Measurements from ENCODE around the gene AGBL4.
"Not testable (repeated sequence)": the region's sequence is repeated elsewhere in the genome, so short reads cannot be mapped to it uniquely, and the experiment has no call there.

The AGBL4 gene

DNA sequence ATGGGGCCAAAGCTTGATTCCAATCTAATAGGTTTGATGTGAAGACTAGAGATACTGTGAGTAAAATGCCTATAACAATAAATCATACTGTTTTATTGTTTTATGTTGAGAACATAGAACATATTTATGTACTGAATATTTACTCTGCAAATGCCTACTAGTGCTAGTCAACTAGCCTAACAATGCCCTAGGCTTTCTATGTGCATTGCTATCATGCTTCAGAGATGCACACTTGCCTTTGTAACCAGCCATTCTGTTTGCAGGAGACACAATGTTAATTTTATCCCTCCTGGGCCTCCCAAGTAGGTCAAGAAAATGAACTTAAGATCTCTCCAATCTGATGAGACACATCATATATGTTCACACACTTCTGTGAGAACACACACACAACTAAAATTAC, 716.3 kb downstream of the AGBL4 start:
- DNase-seq (ENCODE audit: low read depth, low spot score) = no peak

DNA sequence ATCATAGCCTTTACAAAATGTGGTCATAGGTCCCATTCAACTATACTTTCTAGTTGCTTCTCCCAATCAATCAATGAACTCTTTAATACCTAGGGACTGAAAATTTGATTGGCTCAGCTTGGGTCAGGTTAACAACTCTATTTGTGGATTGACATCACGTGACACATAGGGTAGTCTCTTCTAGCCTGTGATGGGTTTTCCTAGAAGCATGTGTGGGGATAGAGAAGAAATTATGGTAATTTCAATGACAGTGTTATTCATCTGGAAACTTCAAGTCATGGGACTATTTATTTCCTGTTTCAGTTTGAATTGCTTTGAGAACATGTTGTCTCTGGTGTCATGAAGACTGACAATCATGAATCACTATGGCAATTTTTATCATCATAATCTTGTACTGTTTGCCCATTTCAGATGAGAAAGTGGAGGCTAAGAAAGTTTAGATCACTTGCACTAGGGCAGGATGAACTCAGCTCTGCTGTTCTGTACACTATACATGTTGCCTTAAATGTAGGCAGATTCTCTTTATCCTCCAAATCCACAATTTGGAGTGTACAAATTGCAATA, 717.2 kb downstream of the AGBL4 start:
- DNase-seq (ENCODE audit: low read depth, low spot score) = no peak

DNA sequence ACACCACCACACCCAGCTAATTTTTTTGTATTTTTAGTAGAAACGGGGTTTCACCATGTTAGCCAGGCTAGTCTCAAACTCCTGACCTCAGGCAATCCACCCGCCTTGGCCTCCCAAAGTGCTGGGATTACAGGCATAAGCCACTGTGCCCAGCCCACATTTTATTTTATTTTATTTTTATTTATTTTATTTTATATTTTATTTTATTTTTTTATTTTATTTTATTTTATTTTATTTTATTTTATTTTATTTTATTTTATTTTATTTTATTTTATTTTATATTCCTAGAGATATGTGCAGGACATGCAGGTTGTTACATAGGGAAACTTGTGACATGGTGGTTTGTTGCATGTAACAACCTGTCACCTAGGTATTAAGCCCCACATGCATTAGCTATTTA, 721.4 kb downstream of the AGBL4 start:
- DNase-seq (ENCODE audit: low read depth, low spot score) = not testable (repeated sequence)

DNA sequence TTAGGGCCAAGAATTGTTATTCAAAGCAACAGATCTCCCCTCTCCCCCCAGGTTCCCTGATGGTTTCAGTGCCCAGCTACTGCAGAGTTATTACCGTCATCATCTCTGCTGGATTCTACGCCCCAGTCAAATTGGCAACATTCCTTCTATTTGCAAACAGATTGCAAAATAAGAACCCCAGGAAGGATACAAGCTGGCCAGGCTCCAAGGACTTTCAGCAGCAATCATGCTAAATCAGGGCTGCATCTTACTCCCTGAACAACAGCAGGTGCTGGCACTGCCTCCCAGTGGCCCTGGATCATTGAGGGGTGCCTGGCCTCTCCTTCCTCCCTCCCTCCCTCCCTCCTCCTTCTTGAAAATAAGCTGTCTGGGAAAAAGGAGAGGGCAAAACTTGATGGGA, 725.5 kb downstream of the AGBL4 start:
- DNase-seq (ENCODE audit: low read depth, low spot score) = no peak

DNA sequence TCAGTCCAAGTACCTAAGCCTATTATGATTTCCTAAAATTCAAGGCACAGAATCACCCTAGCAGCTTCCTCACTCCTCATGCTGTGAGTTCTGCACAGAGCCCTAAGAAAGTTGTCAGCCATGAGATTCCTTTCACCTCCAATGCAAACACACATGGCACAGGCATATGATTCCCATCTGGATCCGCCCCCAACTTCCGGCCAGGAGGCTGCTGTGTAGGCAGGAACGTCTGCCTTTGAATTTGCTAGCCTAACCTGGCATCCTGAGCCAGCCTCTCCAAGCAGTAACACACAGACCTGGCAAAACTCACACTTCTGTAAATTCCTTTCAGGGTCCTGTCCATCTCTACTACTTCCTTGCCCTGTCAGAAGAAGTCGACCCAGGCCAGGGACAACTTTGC, 726.0 kb downstream of the AGBL4 start:
- DNase-seq (ENCODE audit: low read depth, low spot score) = no peak

DNA sequence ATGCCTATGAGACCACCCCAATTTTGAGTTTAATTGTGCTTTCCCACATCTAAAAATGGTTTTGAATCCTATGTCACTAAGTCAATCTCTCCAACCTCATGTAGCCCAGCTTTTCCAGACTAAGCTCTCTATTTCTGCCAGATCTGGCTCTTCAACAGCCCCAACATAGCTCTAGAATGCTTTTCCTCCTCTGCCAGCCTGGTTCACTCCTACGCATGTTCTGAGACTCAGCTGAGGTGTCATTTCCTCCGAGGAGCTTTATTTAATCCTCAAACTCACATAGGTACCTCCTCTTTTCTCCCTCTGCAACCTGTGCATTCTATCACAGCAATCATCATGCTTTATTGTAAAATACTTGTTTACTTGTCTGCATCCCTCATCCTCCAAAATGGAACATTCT, 729.2 kb downstream of the AGBL4 start:
- DNase-seq (ENCODE audit: low read depth, low spot score) = no peak

DNA sequence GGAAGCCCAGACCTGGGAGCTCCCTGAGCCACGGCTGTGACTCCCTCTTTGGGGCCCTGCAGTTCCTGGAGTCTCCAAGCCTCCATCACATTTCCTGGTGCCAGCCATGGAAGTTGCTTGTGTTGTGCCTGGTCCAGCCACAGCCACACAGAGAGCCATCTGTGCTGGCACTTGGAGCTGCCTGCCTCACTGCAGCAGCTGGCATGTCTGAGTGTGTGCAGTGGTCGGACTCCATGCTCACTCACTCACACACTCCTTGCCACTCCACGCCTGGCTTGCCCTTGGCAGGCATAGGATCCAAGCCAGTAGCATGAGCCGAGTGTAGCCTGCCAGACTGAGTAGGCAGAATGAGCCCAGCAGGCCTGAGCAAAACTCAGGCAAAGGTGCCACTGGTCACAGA, 730.7 kb downstream of the AGBL4 start:
- no peak for DNase-seq (ENCODE audit: low read depth, low spot score)

DNA sequence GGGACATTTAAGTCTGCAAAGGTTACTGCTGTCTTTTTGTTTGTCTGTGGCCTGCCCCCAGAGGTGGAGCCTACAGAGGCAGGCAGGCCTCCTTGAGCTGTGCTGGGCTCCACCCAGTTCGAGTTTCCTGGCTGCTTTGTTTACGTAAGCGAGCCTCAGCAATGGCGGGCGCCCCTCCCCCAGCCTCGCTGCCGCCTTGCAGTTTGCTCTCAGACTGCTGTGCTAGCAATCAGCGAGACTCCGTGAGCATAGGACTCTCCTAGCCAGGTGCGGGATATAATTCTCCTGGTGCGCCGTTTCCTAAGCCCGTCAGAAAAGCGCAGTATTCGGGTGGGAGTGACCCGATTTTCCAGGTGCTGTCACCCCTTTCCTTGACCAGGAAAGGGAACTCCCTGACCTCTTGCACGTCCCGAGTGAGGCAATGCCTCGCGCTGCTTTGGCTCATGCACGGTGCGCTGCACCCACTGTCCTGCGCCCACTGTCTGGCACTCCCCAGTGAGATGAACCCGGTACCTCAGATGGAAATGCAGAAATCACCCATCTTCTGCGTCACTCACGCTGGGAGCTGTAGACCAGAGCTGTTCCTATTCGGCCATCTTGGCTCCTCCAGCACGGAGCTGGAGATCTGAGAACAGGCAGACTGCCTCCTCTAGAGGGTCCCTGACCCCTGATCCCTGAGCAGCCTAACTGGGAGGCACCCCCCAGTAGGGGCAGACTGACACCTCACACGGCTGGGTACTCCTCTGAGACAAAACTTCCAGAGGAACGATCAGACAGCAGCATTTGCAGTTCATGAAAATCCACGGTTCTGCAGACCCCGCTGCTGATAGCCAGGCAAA, 766.3 kb downstream of the AGBL4 start:
- DNase-seq (ENCODE audit: low read depth, low spot score) = not testable (repeated sequence)

DNA sequence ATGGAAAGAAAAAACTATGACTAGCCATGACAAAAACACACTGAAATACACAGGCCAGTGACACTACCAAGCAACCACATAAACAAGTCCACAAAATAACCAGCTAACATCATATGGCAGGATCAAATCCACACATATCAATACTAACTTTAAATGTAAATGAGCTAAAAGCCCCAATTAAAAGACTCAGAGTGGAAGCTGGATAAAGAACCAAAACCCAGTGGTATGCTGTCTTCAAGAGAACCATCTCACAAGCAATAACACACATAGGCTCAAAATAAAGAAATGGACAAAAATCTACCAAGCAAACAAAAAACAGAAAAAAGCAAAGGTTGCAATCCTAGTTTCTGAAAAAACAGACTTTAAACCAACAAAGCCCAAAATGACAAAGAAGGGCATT, 770.8 kb downstream of the AGBL4 start:
- no peak for DNase-seq (ENCODE audit: low read depth, low spot score)

DNA sequence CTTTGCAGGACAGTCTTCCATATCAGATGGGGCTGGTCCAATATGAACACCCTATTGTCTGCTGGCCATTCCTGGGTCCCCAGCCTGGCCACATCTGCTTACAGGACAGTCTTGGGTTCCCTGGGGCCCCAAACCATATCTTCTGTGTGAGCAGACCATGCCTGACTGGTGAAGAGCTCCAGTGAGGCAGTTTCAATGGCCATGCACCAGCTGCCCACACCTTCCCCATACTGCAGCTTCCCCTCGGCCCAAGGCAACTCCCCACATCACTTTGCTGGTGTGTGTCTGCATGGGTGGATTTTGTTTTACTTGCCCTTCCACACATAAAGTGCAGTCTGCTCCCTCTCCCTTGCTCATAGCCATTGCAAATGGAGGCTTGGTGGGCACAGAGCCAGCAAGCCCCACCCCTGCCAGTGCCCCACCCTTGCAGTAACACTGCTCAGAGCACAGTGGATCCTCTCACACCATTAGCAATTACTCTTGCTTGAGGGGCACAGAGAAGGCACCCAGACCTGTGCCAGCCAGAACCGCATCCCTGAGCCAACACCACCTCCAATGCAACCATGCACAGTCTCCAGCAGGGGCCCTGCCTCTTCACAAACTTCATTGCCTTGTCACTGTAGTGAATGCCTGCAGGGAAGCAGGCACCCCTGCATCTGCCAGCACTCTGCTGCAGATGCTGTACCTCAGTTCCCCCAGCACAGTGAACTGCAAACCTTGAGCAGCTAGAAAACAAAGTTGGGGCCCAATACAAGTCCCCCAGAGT, 772.6 kb downstream of the AGBL4 start:
- DNase-seq (ENCODE audit: low read depth, low spot score) = no peak

DNA sequence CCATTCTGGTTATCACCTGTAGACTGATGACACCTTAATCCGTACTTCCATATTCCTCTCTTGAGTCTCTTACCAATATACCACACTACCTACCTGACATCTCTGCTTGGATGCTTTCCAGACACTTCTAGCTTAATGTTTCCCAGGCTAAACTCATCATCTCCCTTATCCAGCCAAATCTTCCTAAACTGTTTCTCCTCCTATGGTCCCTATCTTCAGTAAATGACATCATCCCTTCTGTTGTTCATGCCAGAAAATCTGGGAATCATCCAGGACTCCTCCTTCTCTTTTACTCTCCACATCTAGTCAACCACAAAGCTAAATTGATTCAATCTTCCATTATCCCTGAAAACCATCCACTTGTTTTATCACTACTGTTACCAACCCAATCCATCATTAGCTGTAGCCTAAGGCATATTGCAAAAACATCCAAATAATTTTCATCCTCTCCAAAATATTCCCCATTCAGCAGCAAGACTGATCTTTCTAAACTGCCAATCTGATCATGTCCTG, 783.0 kb downstream of the AGBL4 start:
- no peak for DNase-seq (ENCODE audit: low read depth, low spot score)

DNA sequence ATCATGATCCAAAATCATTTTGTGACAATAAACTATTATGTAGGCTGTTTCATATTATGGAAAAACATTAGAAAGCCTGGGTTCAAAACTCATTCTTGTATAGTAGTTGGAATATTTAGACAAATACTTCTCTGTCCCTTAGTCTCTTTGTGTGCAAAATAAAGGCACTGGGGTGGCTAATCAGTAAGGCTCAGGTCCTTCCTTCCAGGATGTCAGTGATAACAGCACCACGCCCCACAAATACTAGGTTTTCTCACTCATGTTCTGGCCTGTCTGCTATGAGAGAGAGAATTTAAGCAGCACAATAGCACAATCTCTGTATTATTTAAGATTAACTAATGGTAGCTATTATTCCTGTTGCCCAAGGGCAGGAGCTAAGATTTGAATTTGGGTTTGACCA, 788.8 kb downstream of the AGBL4 start:
- DNase-seq (ENCODE audit: low read depth, low spot score) = no peak

DNA sequence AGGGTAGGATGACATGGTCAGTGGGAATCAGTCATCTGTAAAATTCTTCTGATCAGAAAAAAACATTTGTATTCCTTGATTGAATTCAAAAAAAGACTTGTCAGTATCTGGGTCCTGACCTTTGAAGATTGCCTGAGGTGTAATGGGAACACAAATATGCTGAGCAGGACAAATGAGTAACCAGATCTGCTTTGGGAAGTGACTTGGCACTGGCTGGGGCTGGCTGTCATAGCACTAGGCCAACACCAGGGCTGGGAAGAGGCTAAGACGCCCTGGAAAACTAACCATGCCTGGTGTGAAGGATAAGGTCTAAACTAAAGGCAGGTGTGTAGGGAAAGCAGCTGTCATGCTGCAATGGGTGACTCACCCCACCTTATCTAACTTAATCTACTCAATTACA, 794.2 kb downstream of the AGBL4 start:
- DNase-seq (ENCODE audit: low read depth, low spot score) = no peak

DNA sequence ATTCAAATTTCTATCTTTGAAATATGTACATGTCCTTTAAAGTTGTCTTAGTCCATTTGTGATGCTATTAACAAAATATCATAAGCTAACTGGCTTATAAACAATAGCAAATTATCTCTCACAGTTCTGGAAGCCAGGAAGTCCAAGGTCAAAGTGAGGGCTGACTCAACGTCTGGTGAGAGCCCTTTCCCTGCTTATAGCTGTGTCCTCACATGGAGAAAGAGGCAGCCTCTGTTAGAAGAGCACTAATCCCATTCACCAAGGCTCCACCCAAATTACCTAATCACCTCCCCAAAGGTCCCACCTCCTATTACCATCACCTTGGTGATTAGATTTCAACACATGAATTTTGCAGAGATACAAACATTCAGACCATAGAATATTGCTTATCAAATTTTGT, 797.0 kb downstream of the AGBL4 start:
- DNase-seq (ENCODE audit: low read depth, low spot score) = no peak

DNA sequence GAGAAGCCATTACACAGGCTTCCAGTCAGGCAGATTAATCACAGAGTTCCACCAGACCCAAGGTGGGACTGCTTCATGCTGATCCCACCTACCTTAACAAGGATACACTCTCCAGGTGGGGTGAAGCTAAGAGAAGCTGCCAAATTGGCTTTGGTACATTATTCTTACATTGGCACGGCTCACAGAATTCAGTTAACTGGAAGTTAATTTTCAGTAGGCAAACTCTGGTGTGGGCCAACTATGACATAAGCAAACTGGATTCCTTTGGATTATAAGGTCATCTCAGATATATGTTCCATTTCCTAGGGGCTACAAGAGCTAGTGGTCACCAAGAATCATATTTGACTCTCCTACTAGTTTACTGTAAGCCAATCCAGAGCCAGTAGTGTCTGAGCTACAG, 798.3 kb downstream of the AGBL4 start:
- DNase-seq (ENCODE audit: low read depth, low spot score) = no peak

DNA sequence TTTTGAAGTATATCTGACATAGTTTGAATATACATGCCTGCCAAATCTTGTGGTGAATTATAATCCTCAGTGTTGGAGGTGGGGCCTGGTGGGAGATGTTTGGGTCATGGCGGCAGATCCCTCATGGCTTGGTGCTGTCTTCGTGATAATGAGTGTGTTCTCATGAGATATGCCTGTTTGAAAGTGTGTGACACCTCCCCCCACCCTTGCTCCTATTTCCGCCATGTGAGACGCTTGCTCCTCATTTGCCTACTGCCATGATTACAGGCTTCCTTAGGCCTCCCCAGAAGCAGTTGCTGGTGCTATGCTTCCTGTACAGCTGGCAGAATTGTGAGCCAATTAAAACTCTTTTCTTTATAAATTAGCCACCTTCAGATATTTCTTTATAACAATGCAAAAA, 810.5 kb downstream of the AGBL4 start:
- DNase-seq (ENCODE audit: low read depth, low spot score) = no peak

DNA sequence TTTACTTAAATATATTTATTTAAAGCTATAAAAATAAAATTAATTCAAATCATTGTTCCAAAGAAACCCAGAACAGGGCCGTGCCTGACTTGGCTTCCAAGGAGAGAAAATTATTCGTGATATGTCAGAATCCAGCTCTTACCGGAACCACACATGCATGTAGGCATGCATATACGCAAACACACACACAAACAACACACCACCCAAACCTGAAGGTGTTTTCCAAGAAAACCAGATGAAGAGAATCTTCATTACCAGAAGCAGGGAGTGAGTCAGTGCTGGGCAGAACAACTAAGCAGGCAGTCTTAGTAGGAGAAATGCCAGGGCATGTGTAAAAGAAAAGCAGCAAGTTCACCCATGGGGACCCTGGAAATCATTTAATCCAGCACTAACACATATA, 815.0 kb downstream of the AGBL4 start:
- DNase-seq (ENCODE audit: low read depth, low spot score) = no peak

DNA sequence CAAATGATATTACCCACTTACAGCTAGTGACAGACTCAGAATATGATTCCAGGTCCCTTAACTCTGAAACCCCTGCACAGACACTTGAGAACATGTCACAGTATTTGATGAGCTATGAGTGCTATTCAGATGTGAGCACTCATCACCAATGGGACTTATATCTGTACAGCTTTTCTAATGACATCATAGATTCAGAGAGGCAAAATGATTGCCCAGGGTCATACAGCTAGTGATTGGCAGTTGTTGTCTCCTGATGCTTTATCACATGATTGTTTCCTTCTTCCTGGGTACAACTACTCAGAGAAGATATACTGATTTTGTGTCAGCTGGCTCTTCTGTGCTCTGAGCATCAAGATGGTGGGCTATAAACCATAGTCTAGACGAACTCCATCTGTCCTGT, 819.0 kb downstream of the AGBL4 start:
- no peak for DNase-seq (ENCODE audit: low read depth, low spot score)

DNA sequence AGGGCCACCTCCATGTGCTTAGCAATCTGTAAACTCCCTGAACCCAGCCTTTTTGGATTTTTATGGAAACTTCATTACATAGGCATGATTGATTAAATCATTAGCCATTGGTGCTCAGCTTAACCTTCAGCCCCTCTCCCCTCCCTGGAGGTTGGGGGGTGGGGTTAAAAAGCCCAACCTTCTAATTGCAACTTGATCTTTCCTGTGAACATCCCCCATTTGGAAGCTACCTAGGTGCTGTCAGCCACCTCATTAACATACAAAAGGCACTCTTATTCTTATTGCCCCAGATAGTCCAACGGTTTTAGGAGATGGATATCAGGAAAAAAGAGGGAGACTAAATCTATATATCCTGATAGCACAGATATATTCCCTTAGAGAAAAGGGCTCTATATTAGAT, 823.0 kb downstream of the AGBL4 start:
- DNase-seq (ENCODE audit: low read depth, low spot score) = no peak

DNA sequence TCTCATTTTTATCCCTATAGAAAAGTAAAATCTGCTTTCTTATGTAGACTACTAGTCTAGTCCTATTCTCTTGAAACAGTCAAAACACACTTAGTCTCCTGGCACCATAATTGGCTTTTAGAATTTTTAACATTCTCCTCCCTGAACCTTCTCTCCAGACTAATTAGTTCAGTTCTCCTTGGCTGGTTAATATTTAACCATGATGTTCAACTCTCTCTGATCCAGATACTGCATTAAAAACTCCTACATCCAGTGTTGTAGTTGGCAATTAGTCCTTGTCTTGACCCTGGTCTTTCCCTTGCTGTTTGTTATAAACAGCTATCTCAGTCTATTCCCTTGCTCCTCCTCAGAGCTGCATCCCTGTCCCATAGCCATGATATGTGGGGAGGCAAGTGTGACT, 824.2 kb downstream of the AGBL4 start:
- DNase-seq (ENCODE audit: low read depth, low spot score) = no peak

DNA sequence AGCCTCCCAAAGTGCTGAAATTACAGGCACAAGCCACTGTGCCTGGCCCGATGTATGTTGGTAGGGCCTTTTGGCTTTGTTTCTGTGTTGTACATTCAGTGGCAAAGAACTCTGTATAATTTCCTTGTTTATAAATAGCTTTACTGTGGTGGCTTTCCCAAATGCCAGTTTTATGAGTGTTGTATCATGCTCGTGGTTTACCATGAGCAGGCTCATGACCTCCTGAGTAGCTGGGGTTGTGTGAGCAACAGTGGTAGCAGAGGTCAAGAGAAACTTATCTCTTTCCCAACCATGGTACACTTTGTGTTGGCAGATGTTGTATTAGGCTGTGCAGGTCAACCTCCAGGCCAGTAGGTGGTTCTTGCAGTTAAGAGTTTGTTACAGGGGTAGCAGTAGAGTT, 826.7 kb downstream of the AGBL4 start:
- no peak for DNase-seq (ENCODE audit: low read depth, low spot score)

DNA sequence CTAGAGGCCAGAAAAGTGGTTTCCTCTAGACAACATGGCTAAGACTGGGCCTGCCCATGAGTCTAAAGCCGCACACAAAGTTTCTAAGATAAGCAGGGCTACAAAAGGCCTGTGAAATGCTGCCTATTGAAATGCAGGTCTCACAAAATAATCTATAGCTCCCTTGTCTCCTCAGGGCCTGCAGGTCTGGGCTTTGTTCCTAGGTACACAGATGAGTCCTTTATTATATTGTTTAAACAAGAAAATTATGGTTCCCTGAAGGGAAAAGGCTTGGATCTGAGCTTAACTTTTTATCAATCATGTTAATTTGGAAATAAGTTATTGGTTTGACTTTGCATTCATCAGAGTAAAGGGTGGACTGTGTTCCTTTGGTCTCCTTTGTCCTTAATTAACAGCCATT, 833.6 kb downstream of the AGBL4 start:
- DNase-seq (ENCODE audit: low read depth, low spot score) = no peak

DNA sequence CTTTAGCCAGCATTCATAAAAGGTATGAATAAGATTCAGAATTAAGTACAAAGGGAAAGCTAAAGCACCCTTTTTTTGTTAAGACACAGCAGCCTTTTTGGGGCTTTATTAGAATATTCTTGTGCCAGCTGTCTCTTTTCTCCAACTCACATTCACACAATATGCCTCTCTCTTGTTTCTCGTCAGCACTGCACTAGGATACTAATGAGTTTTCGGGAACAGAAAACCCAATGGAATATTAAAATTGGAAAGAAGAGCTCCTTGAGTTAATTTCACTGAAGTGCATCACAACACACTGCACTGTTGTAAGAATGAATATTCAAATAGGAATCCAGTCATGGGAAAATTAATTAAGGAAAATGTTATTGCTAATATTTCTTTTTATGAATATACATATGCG, 836.7 kb downstream of the AGBL4 start:
- no peak for DNase-seq (ENCODE audit: low read depth, low spot score)
